Endothelial cell of umbilical vein (primary cell): ENCODE results near the gene CMTR2. TPM values are rescaled to one million over a fixed set of nuclear protein-coding genes. Genes with fewer than 3 reads are reported as not detected.

Experiments used
- BruUV-seq: library from RNA; stranded (reverse); fragments of 400-500 nt; replicated peaks from 2 replicates; lab custom pipeline; 2021; lab: Mats Ljungman, UMichigan
- CTCF ChIA-PET: fragments of 300-600, 350-600 bp; sonication (Branson Sonifier 250); formaldehyde crosslinking; loops from one replicate; lab custom pipeline; 2021; ENCODE audit warnings: antibody characterized with exemption, inconsistent platforms; lab: Charles Lee
- POLR2A ChIA-PET: fragments of 300-600, 350-600 bp; sonication (Branson Sonifier 250); formaldehyde crosslinking; loops from one replicate; lab custom pipeline; 2021; ENCODE audit warnings: antibody characterized with exemption, inconsistent platforms; lab: Charles Lee
- DNase-seq: peaks from one replicate; pipeline ENCODE4 v3.0.0-alpha.2; 2011; ENCODE audit warnings: low read depth, low spot score
- FAIRE-seq: peaks from 2 replicates; lab custom pipeline; 2011; peaks lifted over from hg19 to GRCh38; lab: Jason Lieb, UNC
- H2AFZ ChIP-seq: 2 replicates; pipeline ENCODE4 v1.6.0; 2012; ENCODE audit warnings: low read depth, low read length, control low read depth, inconsistent platforms
- H3K27ac ChIP-seq: 2 replicates; pipeline ENCODE4 v1.5.1; 2011; ENCODE audit warnings: low read depth, mild to moderate bottlenecking, control low read depth, low read length, moderate library complexity; ENCODE audit not compliant: insufficient read depth
- H3K27me3 ChIP-seq, 2 experiments: 2 replicates each; pipeline versions ENCODE4 v1.6.0 to v1.6.1; 2011; ENCODE audit warnings: low read length in 2 of 2, mixed read lengths in 1 of 2; ENCODE audit not compliant: control insufficient read depth in 2 of 2, insufficient read depth in 2 of 2
- H3K36me3 ChIP-seq, 2 experiments: 2 replicates in 1 of 2; 3 replicates in 1 of 2; pipeline ENCODE4 v1.5.1; 2011; ENCODE audit warnings: low read length in 2 of 2, mild to moderate bottlenecking in 1 of 2, moderate library complexity in 1 of 2; ENCODE audit not compliant: control insufficient read depth in 2 of 2, insufficient read depth in 2 of 2; ENCODE audit errors: extremely low read depth in 1 of 2
- H3K4me1 ChIP-seq: 3 replicates; pipeline ENCODE4 v1.5.1; 2011; ENCODE audit warnings: mild to moderate bottlenecking, low read length; ENCODE audit not compliant: control insufficient read depth, insufficient read depth; ENCODE audit errors: extremely low read depth
- H3K4me2 ChIP-seq: 2 replicates; pipeline ENCODE4 v1.6.1; 2011; ENCODE audit warnings: low read length, control low read depth, mixed read lengths; ENCODE audit not compliant: insufficient read depth
- H3K4me3 ChIP-seq, 3 experiments: fragments of 200-600 bp in 1 of 3; sonication (generic), shearing (Covaris generic) in 1 of 3; replicated peaks in 1 of 3; 2 replicates each; pipeline ENCODE4 v1.5.1; 2011 to 2016; ENCODE audit warnings: control low read depth in 3 of 3, low read length in 3 of 3, mild to moderate bottlenecking in 2 of 3, inconsistent platforms in 1 of 3, low read depth in 1 of 3, moderate library complexity in 1 of 3; ENCODE audit not compliant: insufficient read depth in 1 of 3
- H3K79me2 ChIP-seq: 2 replicates; pipeline ENCODE4 v1.6.0; 2012; ENCODE audit warnings: low read length, inconsistent platforms; ENCODE audit not compliant: control insufficient read depth, insufficient read depth
- H3K9ac ChIP-seq: replicated peaks from 2 replicates; pipeline ENCODE3; 2011; ENCODE audit warnings: low read length, control low read depth; ENCODE audit not compliant: insufficient read depth; ENCODE audit errors: extremely low read depth
- H3K9me1 ChIP-seq: replicated peaks from 3 replicates; pipeline ENCODE4 v1.6.0; 2011; ENCODE audit warnings: mild to moderate bottlenecking, low read length; ENCODE audit not compliant: control insufficient read depth, insufficient read depth; ENCODE audit errors: extremely low read depth
- H3K9me3 ChIP-seq: replicated peaks from 2 replicates; pipeline ENCODE4 v1.5.1; 2012; ENCODE audit warnings: low read length, inconsistent platforms; ENCODE audit not compliant: control insufficient read depth, insufficient read depth
- H4K20me1 ChIP-seq: replicated peaks from 2 replicates; pipeline ENCODE3; 2011; ENCODE audit warnings: mild to moderate bottlenecking, low read length; ENCODE audit not compliant: control insufficient read depth, insufficient read depth; ENCODE audit errors: extremely low read depth
- EZH2 ChIP-seq: IDR thresholded peaks from 2 replicates; pipeline ENCODE4 v1.6.1; 2012; ENCODE audit warnings: borderline replicate concordance, low read depth, mild to moderate bottlenecking, moderate library complexity, low read length, inconsistent platforms; ENCODE audit not compliant: severe bottlenecking
- FOS ChIP-seq: IDR thresholded peaks from 2 replicates; pipeline ENCODE4 v1.6.1; 2011; ENCODE audit warnings: mild to moderate bottlenecking, low read length, moderate library complexity, borderline replicate concordance; ENCODE audit not compliant: insufficient read depth
- GATA2 ChIP-seq: IDR thresholded peaks from 2 replicates; pipeline ENCODE4 v1.7.0; 2011; ENCODE audit warnings: low read depth, mild to moderate bottlenecking, moderate library complexity, mixed read lengths, low read length; ENCODE audit not compliant: insufficient read length, insufficient read depth
- JUN ChIP-seq: IDR thresholded peaks from 2 replicates; pipeline ENCODE4 v1.6.1; 2011; ENCODE audit warnings: borderline replicate concordance, low read depth; ENCODE audit not compliant: insufficient read length, insufficient read depth
- MYC ChIP-seq: IDR thresholded peaks from one replicate; pipeline ENCODE4 v1.6.1; 2011; ENCODE audit warnings: mild to moderate bottlenecking, low read depth, low read length
- POLR2A ChIP-seq: IDR thresholded peaks from 2 replicates; pipeline ENCODE4 v1.6.1; 2012; ENCODE audit warnings: low read depth, mild to moderate bottlenecking, control low read depth, low read length
- POLR2AphosphoS5 ChIP-seq: IDR thresholded peaks from 2 replicates; pipeline ENCODE4 v1.6.1; 2012; ENCODE audit warnings: low read depth, mild to moderate bottlenecking, control low read depth, low read length, moderate library complexity; ENCODE audit not compliant: insufficient read depth
- dilution Hi-C: fragments of 300-500 bp; cut with MboI; formaldehyde crosslinking; loops from one replicate; pipeline ENCODE4 v1.15.0; 2019; ENCODE audit warnings: low sequenced_read_pairs; ENCODE audit not compliant: extremely low pct_ligation_motif_present
- intact Hi-C: fragments of 100-400 bp; cut with micrococcal nuclease; formaldehyde crosslinking; loops from one replicate; pipeline ENCODE4 v1.10.0; 2022
- polyA plus RNA-seq, 4 experiments: library from polyadenylated mRNA; depleted of rRNA in 3 of 4; stranded (reverse) in 3 of 4; unstranded in 1 of 4; fragments of >200 nt; gene quantifications; 2 replicates each; pipeline versions ENCODE4 v1.2.1 to v1.2.3, GENCODE V29; 2011 to 2012; ENCODE audit warnings: missing spikeins in 1 of 4
- total RNA-seq: library from RNA; stranded (reverse); gene quantifications from 2 replicates; pipeline ENCODE4 v1.2.3, GENCODE V29; 2021
- TF ChIP-seq, protein P1 (sequence below), 2 donors: IDR thresholded peaks; 1 replicate in 1 of 2; 2 replicates in 1 of 2; pipeline ENCODE4 v1.5.1; 2011; ENCODE audit warnings: low read length in 2 of 2, mild to moderate bottlenecking in 2 of 2, moderate library complexity in 2 of 2, control low read depth in 1 of 2, inconsistent platforms in 1 of 2, low read depth in 1 of 2; ENCODE audit not compliant: insufficient read depth in 1 of 2; ENCODE audit errors: extremely low read depth in 1 of 2
- TF ChIP-seq, protein P2 (sequence below): IDR thresholded peaks from 2 replicates; pipeline ENCODE4 v1.6.1; 2011; ENCODE audit not compliant: insufficient read depth, insufficient read length

CMTR2 gene
- total and polyA plus RNA-seq, 2 donors (not counting 3 experiments of a cell fraction or from before 2014, with no cell fraction given) = 11.6 to 18.8 TPM

DNA sequence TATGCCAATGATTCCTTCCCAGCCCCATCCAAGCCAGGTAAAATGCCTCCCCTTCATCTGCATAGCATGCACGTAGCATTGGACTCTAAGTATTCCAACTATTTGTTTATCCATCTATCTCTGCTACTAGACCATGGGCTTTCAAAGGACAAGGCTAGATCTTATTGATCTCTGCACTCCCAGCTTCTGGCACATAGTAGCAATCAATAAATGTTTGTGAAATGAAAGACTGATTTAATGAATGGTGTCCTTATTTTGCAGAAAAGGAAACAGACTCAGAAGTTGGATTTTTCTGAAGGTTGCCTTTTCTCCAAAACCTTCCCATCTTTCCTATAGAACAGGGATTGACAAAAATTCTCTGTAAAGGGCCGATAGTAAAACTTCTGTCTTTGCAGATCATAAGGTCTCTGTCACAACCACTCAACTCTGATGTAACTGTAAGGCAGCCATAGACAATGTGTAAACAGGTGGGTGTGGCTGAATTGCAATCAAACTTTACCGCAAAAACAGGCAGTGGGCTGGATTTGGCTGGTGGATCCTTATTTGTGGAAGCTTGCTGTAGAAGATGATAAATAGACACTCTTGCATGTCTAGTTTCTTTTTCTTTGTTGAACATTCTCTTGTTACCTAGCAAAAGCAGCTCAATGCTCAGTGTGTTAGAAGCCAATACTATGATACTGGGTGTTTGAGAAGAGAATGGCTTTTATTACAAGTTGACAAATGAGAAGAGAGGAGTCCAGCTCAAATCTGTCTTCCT is 7.6 kb upstream of the CMTR2 start:
- no peak for DNase-seq
- H3K27me3 ChIP-seq = peaks cover 4% of the 10 kb centered on the region in 2 experiments
- H3K4me3 ChIP-seq = no peak overlapping the region
- POLR2A ChIA-PET = no interaction called here
- no peaks in the 10 kb centered on the region for H4K20me1 ChIP-seq
- dilution Hi-C loops = no loop called here
- H3K27ac ChIP-seq = no peak overlapping the region
- no peak for FAIRE-seq
- intact Hi-C loops = no loop called here
- CTCF ChIA-PET = interaction anchor here (3.8 kb wide), 1 partner anchor 15 kb away, joined by 28 read pairs; no protein-coding TSS in a partner anchor
- no peak overlapping the region for H3K9ac ChIP-seq
- H3K36me3 ChIP-seq = no peaks in the 10 kb centered on the region
- H3K79me2 ChIP-seq = no peaks in the 10 kb centered on the region
- no TSS peak for BruUV-seq
- H3K4me2 ChIP-seq = no peak overlapping the region
- H2AFZ ChIP-seq = no peak overlapping the region
- H3K9me3 ChIP-seq = no peaks in the 10 kb centered on the region
- no peaks in the 10 kb centered on the region for H3K9me1 ChIP-seq
- TF ChIP-seq JUN (no peak), POLR2AphosphoS5 (no peak), MYC (no peak), POLR2A (no peak), EZH2 (no peak), FOS (no peak), GATA2 (no peak)
- TF ChIP-seq, protein P1, sequence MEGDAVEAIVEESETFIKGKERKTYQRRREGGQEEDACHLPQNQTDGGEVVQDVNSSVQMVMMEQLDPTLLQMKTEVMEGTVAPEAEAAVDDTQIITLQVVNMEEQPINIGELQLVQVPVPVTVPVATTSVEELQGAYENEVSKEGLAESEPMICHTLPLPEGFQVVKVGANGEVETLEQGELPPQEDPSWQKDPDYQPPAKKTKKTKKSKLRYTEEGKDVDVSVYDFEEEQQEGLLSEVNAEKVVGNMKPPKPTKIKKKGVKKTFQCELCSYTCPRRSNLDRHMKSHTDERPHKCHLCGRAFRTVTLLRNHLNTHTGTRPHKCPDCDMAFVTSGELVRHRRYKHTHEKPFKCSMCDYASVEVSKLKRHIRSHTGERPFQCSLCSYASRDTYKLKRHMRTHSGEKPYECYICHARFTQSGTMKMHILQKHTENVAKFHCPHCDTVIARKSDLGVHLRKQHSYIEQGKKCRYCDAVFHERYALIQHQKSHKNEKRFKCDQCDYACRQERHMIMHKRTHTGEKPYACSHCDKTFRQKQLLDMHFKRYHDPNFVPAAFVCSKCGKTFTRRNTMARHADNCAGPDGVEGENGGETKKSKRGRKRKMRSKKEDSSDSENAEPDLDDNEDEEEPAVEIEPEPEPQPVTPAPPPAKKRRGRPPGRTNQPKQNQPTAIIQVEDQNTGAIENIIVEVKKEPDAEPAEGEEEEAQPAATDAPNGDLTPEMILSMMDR (IDR thresholded peaks at IDR 0.05; ENCODE audit: extremely low read depth in 1 of 2, insufficient read depth in 1 of 2, low read depth in 1 of 2, low read length in 2 of 2) = no peak
- TF ChIP-seq, protein P2, sequence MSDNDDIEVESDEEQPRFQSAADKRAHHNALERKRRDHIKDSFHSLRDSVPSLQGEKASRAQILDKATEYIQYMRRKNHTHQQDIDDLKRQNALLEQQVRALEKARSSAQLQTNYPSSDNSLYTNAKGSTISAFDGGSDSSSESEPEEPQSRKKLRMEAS = no peak
- H3K4me1 ChIP-seq = no peaks in the 10 kb centered on the region
